ENCODE data around the gene STH.
"Not testable (repeated sequence)": the region's sequence is repeated elsewhere in the genome, so short reads cannot be mapped to it uniquely, and the experiment has no call there.

The STH gene

DNA sequence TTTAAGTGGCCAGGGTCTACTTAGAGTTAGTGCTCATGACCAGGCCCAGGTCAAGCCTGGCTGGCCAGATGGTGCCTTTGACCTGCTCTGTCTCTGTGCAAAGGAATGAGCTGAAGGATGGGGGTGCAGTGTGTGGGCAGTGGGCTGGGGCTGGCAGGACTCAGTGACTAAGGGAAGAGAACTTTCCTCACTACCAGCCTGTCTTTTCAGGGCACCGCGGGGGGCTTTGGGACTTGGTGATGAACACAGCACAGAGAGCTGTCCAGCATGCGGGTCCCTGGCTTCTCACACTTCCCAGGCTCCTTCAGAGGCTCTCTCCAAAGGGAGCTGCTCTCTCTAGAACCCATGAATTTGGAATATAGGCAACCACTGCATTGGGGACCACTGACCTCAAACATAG is 43.0 kb upstream of the STH start:
- no peaks in the 10 kb centered on the region for H3K4me1 ChIP-seq
- no peaks in the 10 kb centered on the region for H3K36me3 ChIP-seq (ENCODE audit: control insufficient read depth, insufficient read depth, low read length)
- no peak overlapping the region for H3K4me2 ChIP-seq (ENCODE audit: low read length)
- no peaks in the 10 kb centered on the region for H3K27me3 ChIP-seq (ENCODE audit: control insufficient read depth, insufficient read depth, low read length)
- H3K27ac ChIP-seq: no peak overlapping the region
- H3K79me2 ChIP-seq: peaks cover 2% of the 10 kb centered on the region
- H3K4me3 ChIP-seq (ENCODE audit: low read depth, low read length): no peak overlapping the region
- no peaks in the 10 kb centered on the region for H3K9me3 ChIP-seq (ENCODE audit: control insufficient read depth, low read length)
- no peak overlapping the region for H2AFZ ChIP-seq
- no peak overlapping the region for H3K9ac ChIP-seq
- TF ChIP-seq, protein P1, sequence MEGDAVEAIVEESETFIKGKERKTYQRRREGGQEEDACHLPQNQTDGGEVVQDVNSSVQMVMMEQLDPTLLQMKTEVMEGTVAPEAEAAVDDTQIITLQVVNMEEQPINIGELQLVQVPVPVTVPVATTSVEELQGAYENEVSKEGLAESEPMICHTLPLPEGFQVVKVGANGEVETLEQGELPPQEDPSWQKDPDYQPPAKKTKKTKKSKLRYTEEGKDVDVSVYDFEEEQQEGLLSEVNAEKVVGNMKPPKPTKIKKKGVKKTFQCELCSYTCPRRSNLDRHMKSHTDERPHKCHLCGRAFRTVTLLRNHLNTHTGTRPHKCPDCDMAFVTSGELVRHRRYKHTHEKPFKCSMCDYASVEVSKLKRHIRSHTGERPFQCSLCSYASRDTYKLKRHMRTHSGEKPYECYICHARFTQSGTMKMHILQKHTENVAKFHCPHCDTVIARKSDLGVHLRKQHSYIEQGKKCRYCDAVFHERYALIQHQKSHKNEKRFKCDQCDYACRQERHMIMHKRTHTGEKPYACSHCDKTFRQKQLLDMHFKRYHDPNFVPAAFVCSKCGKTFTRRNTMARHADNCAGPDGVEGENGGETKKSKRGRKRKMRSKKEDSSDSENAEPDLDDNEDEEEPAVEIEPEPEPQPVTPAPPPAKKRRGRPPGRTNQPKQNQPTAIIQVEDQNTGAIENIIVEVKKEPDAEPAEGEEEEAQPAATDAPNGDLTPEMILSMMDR (IDR thresholded peaks at IDR 0.05): no peak

DNA sequence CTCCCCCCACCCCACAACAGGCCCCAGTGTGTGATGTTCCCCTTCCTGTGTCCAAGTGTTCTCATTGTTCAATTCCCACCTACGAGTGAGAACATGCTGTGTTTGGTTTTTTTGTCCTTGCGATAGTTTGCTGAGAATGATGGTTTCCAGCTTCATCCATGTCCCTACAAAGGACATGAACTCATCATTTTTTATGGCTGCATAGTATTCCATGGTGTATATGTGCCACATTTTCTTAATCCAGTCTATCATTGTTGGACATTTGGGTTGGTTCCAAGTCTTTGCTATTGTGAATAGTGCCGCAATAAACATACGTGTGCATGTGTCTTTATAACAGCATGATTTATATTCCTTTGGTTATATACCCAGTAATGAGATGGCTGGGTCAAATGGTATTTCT is 42.3 kb upstream of the STH start:
- H3K79me2 ChIP-seq; H2AFZ ChIP-seq; H3K27me3 ChIP-seq (ENCODE audit: control insufficient read depth, insufficient read depth, low read length); H3K36me3 ChIP-seq (ENCODE audit: control insufficient read depth, insufficient read depth, low read length); H3K9me3 ChIP-seq (ENCODE audit: control insufficient read depth, low read length); H3K4me3 ChIP-seq (ENCODE audit: low read depth, low read length); H3K9ac ChIP-seq; H3K27ac ChIP-seq; H3K4me2 ChIP-seq (ENCODE audit: low read length); H3K4me1 ChIP-seq: not testable (repeated sequence)

GRCh38 chr17:45958307-45958706 is 40.7 kb upstream of the STH start:
- Histone ChIP-seq H3K9me3 (ENCODE audit: control insufficient read depth, low read length) (no peaks in the 10 kb centered on the region), H3K79me2 (peaks cover 2% of the 10 kb centered on the region), H3K4me3 (ENCODE audit: low read depth, low read length) (no peak overlapping the region), H3K36me3 (ENCODE audit: control insufficient read depth, insufficient read depth, low read length) (no peaks in the 10 kb centered on the region), H3K9ac (no peak overlapping the region), H3K27me3 (ENCODE audit: control insufficient read depth, insufficient read depth, low read length) (no peaks in the 10 kb centered on the region), H3K4me2 (ENCODE audit: low read length) (no peak overlapping the region), H2AFZ (no peak overlapping the region), H3K27ac (no peak overlapping the region), H3K4me1 (no peaks in the 10 kb centered on the region)
- TF ChIP-seq, protein P1 (IDR thresholded peaks at IDR 0.05): no peak

DNA sequence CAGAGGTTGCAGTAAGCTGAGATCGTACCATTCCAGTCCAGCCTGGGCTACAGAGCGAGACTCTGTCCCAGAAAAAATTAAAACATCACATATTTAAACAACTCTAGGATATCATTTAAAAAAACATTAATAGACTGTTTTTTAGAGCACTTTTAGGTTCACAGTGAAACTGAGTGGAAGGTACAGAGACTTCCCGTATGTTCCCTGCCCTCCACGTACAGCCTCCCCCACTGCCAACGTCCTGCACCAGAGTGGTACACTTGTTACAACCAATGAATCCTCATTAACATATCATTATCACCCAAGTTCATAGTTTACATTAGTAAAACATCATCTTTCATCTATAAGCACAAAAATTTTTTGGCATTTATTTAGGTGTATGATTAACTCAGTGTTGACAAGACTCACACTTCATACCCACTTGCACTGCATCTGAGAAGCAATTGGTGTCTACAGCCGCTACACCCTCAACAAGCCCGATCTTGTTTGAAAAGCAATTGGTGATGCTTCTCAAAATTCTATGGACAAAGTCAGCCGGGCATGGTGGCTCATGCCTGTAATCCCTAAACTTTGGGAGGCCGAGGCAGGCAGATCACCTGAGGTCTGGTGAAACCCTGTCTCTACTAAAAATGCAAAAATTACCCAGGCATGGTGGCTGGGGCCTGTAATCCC is 39.9 kb upstream of the STH start:
- H3K36me3 ChIP-seq (ENCODE audit: control insufficient read depth, insufficient read depth, low read length): no peaks in the 10 kb centered on the region
- TF ChIP-seq, protein P1 (IDR thresholded peaks at IDR 0.05): no peak
- no peak overlapping the region for H3K27ac ChIP-seq

GRCh38 chr17:45960311-45960710 is 38.7 kb upstream of the STH start:
- Histone ChIP-seq H3K79me2 (peaks cover 2% of the 10 kb centered on the region), H3K9me3 (ENCODE audit: control insufficient read depth, low read length) (no peaks in the 10 kb centered on the region), H3K4me2 (ENCODE audit: low read length) (no peak overlapping the region), H3K4me1 (no peaks in the 10 kb centered on the region), H3K27me3 (ENCODE audit: control insufficient read depth, insufficient read depth, low read length) (no peaks in the 10 kb centered on the region), H3K9ac (no peak overlapping the region), H3K27ac (no peak overlapping the region), H3K36me3 (ENCODE audit: control insufficient read depth, insufficient read depth, low read length) (no peaks in the 10 kb centered on the region), H2AFZ (no peak overlapping the region), H3K4me3 (ENCODE audit: low read depth, low read length) (no peak overlapping the region)
- TF ChIP-seq, protein P1 (IDR thresholded peaks at IDR 0.05): no peak

More for the DNA sequence above, 39.9 kb upstream of the STH start:
- no peak overlapping the region for H2AFZ ChIP-seq
- no peaks in the 10 kb centered on the region for H3K4me1 ChIP-seq
- no peak overlapping the region for H3K4me2 ChIP-seq (ENCODE audit: low read length)
- no peak overlapping the region for H3K4me3 ChIP-seq (ENCODE audit: low read depth, low read length)
- H3K79me2 ChIP-seq: peaks cover 2% of the 10 kb centered on the region
- H3K9me3 ChIP-seq (ENCODE audit: control insufficient read depth, low read length): no peaks in the 10 kb centered on the region
- no peak overlapping the region for H3K9ac ChIP-seq
- no peaks in the 10 kb centered on the region for H3K27me3 ChIP-seq (ENCODE audit: control insufficient read depth, insufficient read depth, low read length)
